AG08396 (cell line): Measurements from ENCODE around the gene GOLGA8J.
"Not testable (repeated sequence)": the region's sequence is repeated elsewhere in the genome, so short reads cannot be mapped to it uniquely, and the experiment has no call there.

Source experiments
- DNase-seq: peaks from one replicate; pipeline ENCODE4 v3.0.0; 2012; ENCODE audit warnings: low spot score, mixed read lengths

The GOLGA8J gene

GRCh38 chr15:30073915-30074314 is 8.8 kb upstream of the GOLGA8J start:
- DNase-seq, result no peak

DNA sequence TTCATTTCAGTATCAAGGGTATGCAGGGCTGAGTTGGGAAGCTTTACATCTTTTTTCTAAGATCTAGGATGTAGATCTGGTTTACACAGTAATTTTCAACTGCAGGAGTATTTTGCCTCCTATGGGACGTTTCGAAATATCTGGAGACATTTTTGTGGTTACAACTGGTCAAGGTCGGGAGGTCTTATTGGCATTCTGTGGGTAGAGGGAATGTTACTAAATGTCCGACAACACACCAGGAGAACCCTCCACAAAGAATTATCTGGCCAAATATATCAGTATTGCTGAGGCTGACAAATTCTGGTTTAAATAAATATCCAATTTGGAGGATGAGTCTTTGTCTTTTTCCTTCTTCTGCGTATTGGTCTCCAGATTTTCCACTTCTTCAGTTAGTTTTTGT is 1.9 kb upstream of the GOLGA8J start:
- not testable (repeated sequence) for DNase-seq

- not testable (repeated sequence) for DNase-seq
Measured at GRCh38 chr15:30097827-30098226, 15.1 kb downstream of the GOLGA8J start.

GRCh38 chr15:30102890-30103289 is 20.1 kb downstream of the GOLGA8J start:
- DNase-seq, result not testable (repeated sequence)

DNA sequence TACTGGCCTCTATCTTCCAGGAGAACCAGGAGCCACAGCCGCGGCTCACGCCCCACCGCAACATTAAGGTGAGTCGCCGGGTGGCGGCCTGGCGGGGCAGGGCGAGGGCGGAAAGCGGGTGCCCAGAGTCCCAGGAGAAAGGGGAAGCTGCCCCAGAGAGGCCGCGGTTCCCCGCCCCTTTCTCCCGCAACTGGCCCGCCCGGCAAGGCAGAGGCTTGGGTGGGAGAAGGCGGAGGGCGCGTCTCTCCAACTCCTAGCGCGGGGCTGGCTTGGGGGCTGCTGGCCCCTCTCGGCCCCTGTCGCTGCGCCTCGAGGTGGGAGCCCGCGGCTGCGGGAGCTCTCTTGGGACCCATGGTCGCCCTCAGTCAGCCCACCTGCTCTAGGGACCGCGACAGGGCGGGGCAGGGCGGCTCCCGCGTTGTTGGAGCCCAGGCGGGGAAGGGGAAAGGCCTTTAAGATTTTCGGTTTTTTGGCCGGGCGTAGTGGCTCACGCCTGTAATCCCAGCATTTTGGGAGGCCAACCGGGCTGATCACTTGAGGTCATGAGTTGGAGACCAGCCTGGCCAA is 21.3 kb downstream of the GOLGA8J start:
- not testable (repeated sequence) for DNase-seq

GRCh38 chr15:30110591-30110990 is 27.8 kb downstream of the GOLGA8J start:
- not testable (repeated sequence) for DNase-seq

- not testable (repeated sequence) for DNase-seq
Measured at GRCh38 chr15:30130066-30130465, 47.3 kb downstream of the GOLGA8J start.

- not testable (repeated sequence) for DNase-seq
Measured at GRCh38 chr15:30134751-30135150, 52.0 kb downstream of the GOLGA8J start, which contains the start of gene GOLGA8T. Gene GOLGA8T, plus strand, starts transcription at chr15:30135051. Its CDS starts 98 bp downstream, at chr15:30135149.
